HEK293 (cell line): ENCODE results near the gene CAV1.
"Not testable (repeated sequence)": the region's sequence is repeated elsewhere in the genome, so short reads cannot be mapped to it uniquely, and the experiment has no call there.

Experiments
- CTCF ChIA-PET: fragments of 350-600 bp; formaldehyde crosslinking; extraction: SDS; loops from one replicate; lab custom pipeline; 2021; ENCODE audit warnings: antibody characterized with exemption; lab: Yijun Ruan, JAX
- POLR2A ChIA-PET: fragments of 300-600 bp; formaldehyde crosslinking; extraction: SDS; loops from one replicate; lab custom pipeline; 2020; ENCODE audit warnings: antibody characterized with exemption, inconsistent platforms; lab: Yijun Ruan, JAX
- H3K27ac ChIP-seq: fragments of 200-500 bp; sonication (Bioruptor generic); 2 replicates; pipeline ENCODE4 v1.5.1; 2014; ENCODE audit warnings: low read depth, low read length, control low read depth, inconsistent platforms; ENCODE audit errors: extremely low read depth
- H3K36me3 ChIP-seq, 2 experiments: fragments of 200-500 bp in 1 of 2; sonication (Bioruptor generic) in 1 of 2; 1 replicate in 1 of 2; 2 replicates in 1 of 2; pipeline ENCODE4 v1.5.1; 2014 to 2017; ENCODE audit warnings: inconsistent platforms in 2 of 2, low read length in 2 of 2; ENCODE audit not compliant: control insufficient read depth in 2 of 2, insufficient read depth in 1 of 2
- H3K4me1 ChIP-seq: fragments of 200-500 bp; sonication (Bioruptor generic); 2 replicates; pipeline ENCODE4 v1.5.1; 2014; ENCODE audit warnings: mild to moderate bottlenecking, low read length, inconsistent platforms; ENCODE audit not compliant: control insufficient read depth, insufficient read depth
- H3K4me3 ChIP-seq: 2 replicates; pipeline ENCODE4 v1.5.1; 2011; ENCODE audit warnings: low read depth, mild to moderate bottlenecking, control low read depth, low read length, moderate library complexity
- H3K9me3 ChIP-seq: fragments of 200-500 bp; sonication (Bioruptor generic); 2 replicates; pipeline ENCODE4 v1.5.1; 2014; ENCODE audit warnings: low read depth, low read length, inconsistent platforms; ENCODE audit not compliant: control insufficient read depth, insufficient read depth
- KLF9 ChIP-seq: fragments of 450-650 bp; formaldehyde crosslinking; IDR thresholded peaks from 2 replicates; pipeline ENCODE4 v1.5.1; 2016; ENCODE audit warnings: missing biosample characterization, missing genetic modification characterization, low read depth
- REST ChIP-seq: fragments of 450-650 bp; formaldehyde crosslinking; IDR thresholded peaks from 2 replicates; pipeline ENCODE4 v1.5.1; 2016; ENCODE audit warnings: missing biosample characterization, missing genetic modification characterization
- TCF7L2 ChIP-seq: IDR thresholded peaks from 2 replicates; pipeline ENCODE4 v1.6.1; 2011; ENCODE audit warnings: low read depth, mild to moderate bottlenecking, inconsistent platforms, low read length, moderate library complexity, borderline replicate concordance
- ZBTB17 ChIP-seq: fragments of 450-650 bp; formaldehyde crosslinking; IDR thresholded peaks from 2 replicates; pipeline ENCODE4 v1.5.1; 2016; ENCODE audit warnings: missing biosample characterization, missing genetic modification characterization
- ZFP69B ChIP-seq: fragments of 450-650 bp; formaldehyde crosslinking; IDR thresholded peaks from 2 replicates; pipeline ENCODE4 v1.5.1; 2016; ENCODE audit warnings: missing biosample characterization, missing genetic modification characterization
- ZNF146 ChIP-seq: fragments of 450-650 bp; formaldehyde crosslinking; IDR thresholded peaks from 2 replicates; pipeline ENCODE4 v1.5.1; 2016; ENCODE audit warnings: missing biosample characterization, missing genetic modification characterization
- ZNF211 ChIP-seq: fragments of 450-650 bp; formaldehyde crosslinking; IDR thresholded peaks from 2 replicates; pipeline ENCODE4 v1.5.1; 2016; ENCODE audit warnings: low read depth, missing biosample characterization, missing genetic modification characterization
- ZNF341 ChIP-seq: fragments of 450-650 bp; formaldehyde crosslinking; IDR thresholded peaks from 2 replicates; pipeline ENCODE4; 2016; ENCODE audit warnings: low read depth, missing biosample characterization, missing genetic modification characterization
- ZNF48 ChIP-seq: fragments of 450-650 bp; formaldehyde crosslinking; IDR thresholded peaks from 2 replicates; pipeline ENCODE4 v1.5.1; 2016; ENCODE audit warnings: missing biosample characterization, missing genetic modification characterization
- ZNF530 ChIP-seq: fragments of 450-650 bp; formaldehyde crosslinking; IDR thresholded peaks from 2 replicates; pipeline ENCODE4 v1.5.1; 2016; ENCODE audit warnings: low read depth, missing biosample characterization, missing genetic modification characterization
- ZNF585B ChIP-seq: fragments of 450-650 bp; formaldehyde crosslinking; IDR thresholded peaks from 2 replicates; pipeline ENCODE4 v1.5.1; 2016; ENCODE audit warnings: missing biosample characterization, missing genetic modification characterization
- ZNF670 ChIP-seq: fragments of 450-650 bp; formaldehyde crosslinking; IDR thresholded peaks from 2 replicates; pipeline ENCODE4 v1.5.1; 2016; ENCODE audit warnings: missing biosample characterization, missing genetic modification characterization, low read depth
- TF ChIP-seq, protein P1 (sequence below): fragments of 450-650 bp; formaldehyde crosslinking; IDR thresholded peaks from 2 replicates; pipeline ENCODE4; 2016; ENCODE audit warnings: missing biosample characterization, missing genetic modification characterization
- TF ChIP-seq, protein P2 (sequence below): fragments of 450-650 bp; formaldehyde crosslinking; IDR thresholded peaks from 2 replicates; pipeline ENCODE4 v1.5.1; 2016; ENCODE audit warnings: missing biosample characterization, missing genetic modification characterization
- TF ChIP-seq, protein P3 (sequence below): fragments of 450-650 bp; formaldehyde crosslinking; IDR thresholded peaks from 2 replicates; pipeline ENCODE4 v1.5.1; 2016; ENCODE audit warnings: missing biosample characterization, missing genetic modification characterization

Gene CAV1

DNA sequence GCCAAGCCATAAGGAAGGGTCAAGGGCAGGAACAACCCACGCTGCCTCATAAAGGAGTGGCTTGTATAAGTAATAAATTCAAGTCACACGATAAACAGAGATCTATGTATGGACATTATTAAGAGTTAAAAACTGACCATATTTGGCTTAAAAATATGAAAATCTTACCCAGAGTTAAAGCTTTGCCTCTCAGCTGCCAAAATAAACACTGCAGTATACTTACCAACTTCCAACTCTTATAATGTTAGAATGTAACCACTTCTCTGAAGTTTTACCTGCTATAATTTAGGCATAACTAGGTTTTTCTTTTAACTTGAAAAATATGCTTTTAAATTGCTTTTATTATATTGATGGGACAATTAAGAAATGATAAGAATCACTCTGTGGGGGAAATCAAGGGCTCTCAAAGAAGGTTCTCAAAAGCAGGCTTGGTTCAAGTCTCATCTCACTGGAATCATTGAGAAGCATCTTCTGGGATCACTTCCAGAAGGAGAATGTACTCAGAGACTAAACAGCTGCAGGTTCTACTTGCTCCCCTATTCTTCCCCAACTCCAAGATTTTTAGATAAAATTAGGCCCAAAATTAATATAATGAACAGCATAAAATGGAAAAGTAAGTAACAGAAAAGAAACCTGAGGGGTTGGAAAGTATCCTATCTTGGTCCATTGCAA, 41.4 kb upstream of the CAV1 start (continued):
- TF ChIP-seq ZNF341 (no peak), ZNF48 (tag by site-specific recombination) (no peak)
- TF ChIP-seq, protein P1, sequence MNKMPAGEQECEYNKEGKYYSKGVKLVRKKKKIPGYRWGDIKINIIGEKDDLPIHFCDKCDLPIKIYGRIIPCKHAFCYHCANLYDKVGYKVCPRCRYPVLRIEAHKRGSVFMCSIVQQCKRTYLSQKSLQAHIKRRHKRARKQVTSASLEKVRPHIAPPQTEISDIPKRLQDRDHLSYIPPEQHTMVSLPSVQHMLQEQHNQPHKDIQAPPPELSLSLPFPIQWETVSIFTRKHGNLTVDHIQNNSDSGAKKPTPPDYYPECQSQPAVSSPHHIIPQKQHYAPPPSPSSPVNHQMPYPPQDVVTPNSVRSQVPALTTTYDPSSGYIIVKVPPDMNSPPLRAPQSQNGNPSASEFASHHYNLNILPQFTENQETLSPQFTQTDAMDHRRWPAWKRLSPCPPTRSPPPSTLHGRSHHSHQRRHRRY (tag by site-specific recombination): no peak
- TF ChIP-seq, protein P2, sequence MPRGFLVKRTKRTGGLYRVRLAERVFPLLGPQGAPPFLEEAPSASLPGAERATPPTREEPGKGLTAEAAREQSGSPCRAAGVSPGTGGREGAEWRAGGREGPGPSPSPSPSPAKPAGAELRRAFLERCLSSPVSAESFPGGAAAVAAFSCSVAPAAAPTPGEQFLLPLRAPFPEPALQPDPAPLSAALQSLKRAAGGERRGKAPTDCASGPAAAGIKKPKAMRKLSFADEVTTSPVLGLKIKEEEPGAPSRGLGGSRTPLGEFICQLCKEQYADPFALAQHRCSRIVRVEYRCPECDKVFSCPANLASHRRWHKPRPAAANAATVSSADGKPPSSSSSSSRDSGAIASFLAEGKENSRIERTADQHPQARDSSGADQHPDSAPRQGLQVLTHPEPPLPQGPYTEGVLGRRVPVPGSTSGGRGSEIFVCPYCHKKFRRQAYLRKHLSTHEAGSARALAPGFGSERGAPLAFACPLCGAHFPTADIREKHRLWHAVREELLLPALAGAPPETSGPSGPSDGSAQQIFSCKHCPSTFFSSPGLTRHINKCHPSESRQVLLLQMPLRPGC: no peak
- TF ChIP-seq, all 188 proteins: peak for 0

DNA sequence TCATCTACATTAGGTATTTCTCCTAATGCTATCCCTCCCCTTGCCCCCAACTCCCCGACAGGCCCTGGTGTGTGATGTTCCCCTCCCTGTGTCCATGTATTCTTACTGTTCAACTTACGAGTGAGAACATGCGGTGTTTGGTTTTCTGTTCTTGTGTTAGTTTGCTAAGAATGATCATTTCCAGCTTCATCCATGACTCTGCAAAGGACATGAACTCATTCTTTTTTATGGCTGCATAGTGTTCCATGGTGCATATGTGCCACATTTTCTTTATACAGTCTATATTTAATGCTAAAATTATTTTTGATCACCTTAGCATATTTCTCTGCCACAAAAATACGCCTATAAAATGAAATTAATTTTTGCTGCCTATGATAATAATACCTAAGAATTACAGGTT, 40.4 kb upstream of the CAV1 start:
- peak; percentile 59 for TF ChIP-seq ZNF146 (tag by site-specific recombination)
- TF ChIP-seq, all 188 proteins: peak for 1; not testable (repeated sequence) for 187
- H3K4me1 ChIP-seq, H3K27ac ChIP-seq, H3K9me3 ChIP-seq, H3K36me3 ChIP-seq, POLR2A ChIA-PET, H3K4me3 ChIP-seq, CTCF ChIA-PET: not testable (repeated sequence)

GRCh38 chr7:116487907-116488521, 36.8 kb upstream of the CAV1 start:
- no peaks in the 10 kb centered on the region for H3K36me3 ChIP-seq
- ChIA-PET CTCF (interaction anchor here (1.3 to 1.7 kb wide), 3 partner anchors 14 to 229 kb away, joined by 3 to 4 read pairs (median 4); no protein-coding TSS in a partner anchor), POLR2A (no interaction called here)
- TF ChIP-seq TCF7L2 (no peak), ZNF670 (tag by site-specific recombination) (no peak), ZBTB17 (no peak), ZNF48 (tag by site-specific recombination) (no peak), KLF9 (tag by site-specific recombination) (no peak), ZNF530 (no peak), ZNF211 (tag by site-specific recombination) (no peak), REST (tag by site-specific recombination) (no peak), ZNF585B (no peak), ZFP69B (no peak)
- TF ChIP-seq, protein P3, sequence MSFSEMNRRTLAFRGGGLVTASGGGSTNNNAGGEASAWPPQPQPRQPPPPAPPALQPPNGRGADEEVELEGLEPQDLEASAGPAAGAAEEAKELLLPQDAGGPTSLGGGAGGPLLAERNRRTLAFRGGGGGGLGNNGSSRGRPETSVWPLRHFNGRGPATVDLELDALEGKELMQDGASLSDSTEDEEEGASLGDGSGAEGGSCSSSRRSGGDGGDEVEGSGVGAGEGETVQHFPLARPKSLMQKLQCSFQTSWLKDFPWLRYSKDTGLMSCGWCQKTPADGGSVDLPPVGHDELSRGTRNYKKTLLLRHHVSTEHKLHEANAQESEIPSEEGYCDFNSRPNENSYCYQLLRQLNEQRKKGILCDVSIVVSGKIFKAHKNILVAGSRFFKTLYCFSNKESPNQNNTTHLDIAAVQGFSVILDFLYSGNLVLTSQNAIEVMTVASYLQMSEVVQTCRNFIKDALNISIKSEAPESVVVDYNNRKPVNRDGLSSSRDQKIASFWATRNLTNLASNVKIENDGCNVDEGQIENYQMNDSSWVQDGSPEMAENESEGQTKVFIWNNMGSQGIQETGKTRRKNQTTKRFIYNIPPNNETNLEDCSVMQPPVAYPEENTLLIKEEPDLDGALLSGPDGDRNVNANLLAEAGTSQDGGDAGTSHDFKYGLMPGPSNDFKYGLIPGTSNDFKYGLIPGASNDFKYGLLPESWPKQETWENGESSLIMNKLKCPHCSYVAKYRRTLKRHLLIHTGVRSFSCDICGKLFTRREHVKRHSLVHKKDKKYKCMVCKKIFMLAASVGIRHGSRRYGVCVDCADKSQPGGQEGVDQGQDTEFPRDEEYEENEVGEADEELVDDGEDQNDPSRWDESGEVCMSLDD (tag by site-specific recombination): no peak
- no peak overlapping the region for H3K4me3 ChIP-seq
- H3K9me3 ChIP-seq: no peaks in the 10 kb centered on the region
- no peaks in the 10 kb centered on the region for H3K4me1 ChIP-seq
- H3K27ac ChIP-seq: no peak overlapping the region
